Right lobe of liver (tissue), 6 donors: ENCODE data around the gene RPS21. TPM values are rescaled to one million over a fixed set of nuclear protein-coding genes. Genes with fewer than 3 reads are reported as not detected.

Experiments
- ATAC-seq, 4 donors: fragments of 200-7000 bp; cut with Tn5 transposase; one replicate each; pipeline ENCODE4 v1.9.1; 2020; ENCODE audit warnings: mild to moderate bottlenecking in 4 of 4, moderate library complexity in 4 of 4
- DNase-seq, 3 donors: peaks; one replicate each; pipeline ENCODE4 v3.0.0-alpha.2; 2020
- H3K27ac ChIP-seq, 3 donors: fragments of 200-600 bp; one replicate each; pipeline ENCODE4 v1.8.0; 2022
- H3K27me3 ChIP-seq, 2 donors: fragments of 200-600 bp; one replicate each; pipeline ENCODE4 v1.8.0; 2022
- H3K36me3 ChIP-seq, 4 donors: fragments of 200-600 bp; sonication (generic) in 1 of 4; one replicate each; pipeline versions ENCODE4 v1.5.1 to v1.8.0; 2017 to 2022; ENCODE audit warnings: control low read depth in 1 of 4
- H3K4me1 ChIP-seq, 4 donors: fragments of 200-600 bp; sonication (generic) in 1 of 4; one replicate each; pipeline versions ENCODE4 v1.5.1 to v1.8.0; 2017 to 2022; ENCODE audit warnings: control low read depth in 1 of 4
- H3K4me3 ChIP-seq, 3 donors: fragments of 200-600 bp; one replicate each; pipeline ENCODE4 v1.8.0; 2022
- H3K9me3 ChIP-seq, 4 donors: fragments of 200-600 bp; sonication (generic) in 1 of 4; one replicate each; pipeline versions ENCODE4 v1.5.1 to v1.8.0; 2017 to 2022; ENCODE audit warnings: control low read depth in 1 of 4
- POLR2A ChIP-seq: fragments of 450-650 bp; IDR thresholded peaks from one replicate; pipeline ENCODE4 v1.6.1; 2017; ENCODE audit warnings: antibody characterized with exemption, mild to moderate bottlenecking
- WGBS: methylation state at CpG from one replicate; pipeline ENCODE4 v1.1.6; 2018; ENCODE audit warnings: low coverage, low lambda C conversion rate; ENCODE audit not compliant: insufficient coverage; ENCODE audit errors: missing lambda C conversion rate; 5-methylcytosine and 5-hydroxymethylcytosine counted together
- intact Hi-C, 2 donors: fragments of 100-400 bp; cut with DNase I; formaldehyde crosslinking; loops; one replicate each; pipeline versions ENCODE4 v1.11.2 to v1.14.1; 2022
- total RNA-seq, 6 experiments: library from RNA; depleted of rRNA in 2 of 6; stranded (reverse); fragments of >200 nt in 2 of 6; fragmentation: NEBNext Ultra II Directional in 3 of 6; extraction: Animal tissue kit (Norgen Biotek cat#: 25700) in 3 of 6; gene quantifications; one replicate each; pipeline versions ENCODE4 v1.1.0 to v1.2.4, GENCODE V29; 2016 to 2023
- TF ChIP-seq, protein P1 (sequence below), 4 donors: fragments of 200-600 bp in 3 of 4; fragments of 450-650 bp in 1 of 4; IDR thresholded peaks; one replicate each; pipeline versions ENCODE4 v1.5.1 to v1.8.0; 2016 to 2022; ENCODE audit warnings: antibody characterized with exemption in 4 of 4, mild to moderate bottlenecking in 2 of 4
- donor health status: DM: no; HTN: yes; CAD: no.
- donor health status: DM: no; HTN: no; CAD: no.
- donor health status: DM: no; HTN: no; CAD: no.
- donor health status: DM: no; HTN: yes; CAD: no.
- donor health status: DM: no; HTN: yes; CAD: no.

RPS21 gene
- total RNA-seq, 6 experiments from 2014 or later = 339 to 696 (median 413) TPM

DNA sequence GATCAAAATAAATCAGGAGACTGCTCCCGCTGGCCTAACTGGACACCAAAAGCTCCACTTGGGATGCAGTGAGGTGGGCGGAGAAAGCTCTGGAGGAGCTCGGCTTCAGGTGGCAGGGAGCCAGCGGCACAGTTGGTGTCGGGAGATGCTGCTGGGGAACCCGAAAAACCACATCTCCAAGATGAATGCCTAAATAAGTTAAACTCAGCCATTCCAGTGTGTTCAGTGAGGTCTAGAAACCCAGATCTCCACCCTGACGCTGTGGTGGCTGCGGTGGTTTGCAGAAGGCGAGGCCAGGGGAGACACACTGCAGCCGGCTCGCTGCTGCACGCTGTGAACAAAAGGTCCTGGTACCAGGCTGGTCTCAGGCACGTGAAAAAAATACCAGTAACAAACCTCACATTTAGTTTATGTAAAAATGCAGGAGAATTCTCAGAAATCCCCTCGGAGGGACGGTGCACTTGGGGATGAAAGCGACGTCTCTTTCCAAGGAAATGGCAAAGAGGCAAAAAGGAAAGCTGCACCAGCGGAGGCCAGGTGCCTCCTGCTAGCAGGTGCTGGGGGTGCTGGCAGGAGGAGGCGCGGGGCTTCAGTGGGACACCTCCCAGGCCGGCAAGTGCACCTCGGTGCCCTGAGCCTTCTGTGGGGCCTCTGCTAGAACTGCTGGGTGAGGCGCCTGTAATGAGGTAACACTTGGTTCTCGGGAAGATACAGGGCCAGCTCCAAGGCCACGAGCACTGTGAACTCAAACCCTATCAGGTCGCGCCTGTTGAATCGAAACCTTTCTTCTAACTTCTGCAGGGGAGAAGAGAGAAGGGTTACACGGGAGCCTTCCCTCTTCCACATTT, 3.6 kb downstream of the RPS21 start:
- no peaks in the 10 kb centered on the region for H3K9me3 ChIP-seq
- WGBS = 88% methylated on average over 1 of the region's 29 CpGs
- H3K36me3 ChIP-seq = peaks cover 0 to 10% (median 0%) of the 10 kb centered on the region in 4 donors
- H3K4me1 ChIP-seq = peaks cover 0 to 30% (median 4%) of the 10 kb centered on the region in 4 donors
- ATAC-seq (peak in 1 of 4 donors; percentile 2), DNase-seq (no peak)
- no peaks in the 10 kb centered on the region for H3K27me3 ChIP-seq
- no peak overlapping the region for H3K4me3 ChIP-seq
- TF ChIP-seq POLR2A = no peak
- TF ChIP-seq, protein P1, sequence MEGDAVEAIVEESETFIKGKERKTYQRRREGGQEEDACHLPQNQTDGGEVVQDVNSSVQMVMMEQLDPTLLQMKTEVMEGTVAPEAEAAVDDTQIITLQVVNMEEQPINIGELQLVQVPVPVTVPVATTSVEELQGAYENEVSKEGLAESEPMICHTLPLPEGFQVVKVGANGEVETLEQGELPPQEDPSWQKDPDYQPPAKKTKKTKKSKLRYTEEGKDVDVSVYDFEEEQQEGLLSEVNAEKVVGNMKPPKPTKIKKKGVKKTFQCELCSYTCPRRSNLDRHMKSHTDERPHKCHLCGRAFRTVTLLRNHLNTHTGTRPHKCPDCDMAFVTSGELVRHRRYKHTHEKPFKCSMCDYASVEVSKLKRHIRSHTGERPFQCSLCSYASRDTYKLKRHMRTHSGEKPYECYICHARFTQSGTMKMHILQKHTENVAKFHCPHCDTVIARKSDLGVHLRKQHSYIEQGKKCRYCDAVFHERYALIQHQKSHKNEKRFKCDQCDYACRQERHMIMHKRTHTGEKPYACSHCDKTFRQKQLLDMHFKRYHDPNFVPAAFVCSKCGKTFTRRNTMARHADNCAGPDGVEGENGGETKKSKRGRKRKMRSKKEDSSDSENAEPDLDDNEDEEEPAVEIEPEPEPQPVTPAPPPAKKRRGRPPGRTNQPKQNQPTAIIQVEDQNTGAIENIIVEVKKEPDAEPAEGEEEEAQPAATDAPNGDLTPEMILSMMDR (IDR thresholded peaks at IDR 0.05) = no peak
- peak overlapping the region in 2 of 3 donors; percentile 18 for H3K27ac ChIP-seq
- intact Hi-C loops = no loop called here

DNA sequence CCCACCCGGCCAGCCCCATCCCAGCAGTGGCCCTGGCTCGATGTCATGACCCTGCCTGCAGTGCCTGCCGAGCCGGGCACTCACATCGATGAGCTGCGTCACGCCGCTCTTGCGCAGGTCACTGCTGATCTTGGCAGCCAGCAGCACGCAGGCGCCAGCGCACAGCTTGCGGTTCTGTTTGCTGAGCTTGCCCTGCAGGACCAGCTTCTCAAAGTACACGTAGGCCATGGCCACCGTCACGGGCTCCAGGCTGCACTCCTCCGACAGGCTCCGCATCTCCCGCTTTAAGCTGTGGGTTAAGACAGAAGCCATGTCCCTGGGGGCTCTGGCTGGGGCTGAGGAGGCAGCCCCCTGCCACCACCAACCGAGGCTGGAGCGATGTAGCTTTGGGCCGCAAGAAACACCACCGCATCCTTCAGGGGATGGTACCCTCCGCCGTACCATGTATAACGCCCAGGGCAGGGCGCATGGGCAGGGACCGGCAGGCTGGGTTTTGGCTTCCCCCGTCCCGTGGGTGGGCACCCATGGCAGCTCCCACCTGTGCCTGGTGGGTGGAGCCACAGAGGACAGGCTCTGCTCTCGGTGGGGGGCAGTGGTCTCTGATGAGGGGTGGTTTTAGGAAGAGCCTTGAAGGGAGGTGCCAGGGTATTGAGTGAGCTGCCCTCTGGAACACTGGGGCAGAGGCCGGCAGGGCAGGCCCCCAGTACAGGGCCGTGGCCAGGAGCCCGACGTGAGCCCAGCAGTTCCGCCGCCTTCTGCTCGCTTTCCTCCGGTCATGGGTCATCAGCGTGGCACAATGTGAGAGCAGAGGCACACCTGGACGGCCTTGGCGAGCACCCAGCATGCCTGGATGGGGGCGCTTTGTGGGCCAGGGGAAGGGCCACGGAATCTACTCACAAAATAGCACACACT, 4.5 kb downstream of the RPS21 start:
- DNase-seq (peak; percentile 86 to 90 (median 90)), ATAC-seq (peak; percentile 58 to 76 (median 74))
- H3K4me3 ChIP-seq = no peak overlapping the region
- intact Hi-C loops = no loop called here
- 36% methylated on average over 13 of the region's 44 CpGs for WGBS
- peaks cover 0 to 10% (median 0%) of the 10 kb centered on the region in 4 donors for H3K36me3 ChIP-seq
- H3K27ac ChIP-seq = peak overlapping the region in 2 of 3 donors; percentile 36 to 60
- TF ChIP-seq POLR2A = no peak
- TF ChIP-seq, protein P1 (IDR thresholded peaks at IDR 0.05) = no peak
- H3K9me3 ChIP-seq = no peaks in the 10 kb centered on the region
- H3K27me3 ChIP-seq = no peaks in the 10 kb centered on the region
- H3K4me1 ChIP-seq = peaks cover 0 to 25% (median 3%) of the 10 kb centered on the region in 4 donors

DNA sequence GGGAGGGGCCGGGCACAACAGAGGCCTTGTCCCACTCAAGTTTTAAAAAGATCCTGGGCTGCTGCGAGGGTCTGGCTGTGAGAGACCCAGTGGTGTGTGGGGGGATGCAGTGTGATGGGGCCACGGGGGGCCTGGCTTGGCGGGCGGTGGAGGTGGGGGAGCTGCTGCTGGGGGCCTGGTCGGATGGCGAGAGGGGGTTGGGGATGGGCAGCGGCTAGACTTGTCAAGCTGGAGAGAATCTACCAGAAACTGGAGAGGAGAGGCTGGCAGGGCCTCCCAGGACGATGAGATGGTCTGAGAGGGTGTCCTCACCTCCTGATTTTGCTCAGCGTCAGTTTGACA, 5.1 kb downstream of the RPS21 start:
- Histone ChIP-seq H3K27me3 (no peaks in the 10 kb centered on the region), H3K4me1 (peaks cover 0 to 25% (median 3%) of the 10 kb centered on the region in 4 donors), H3K4me3 (no peak overlapping the region), H3K36me3 (peaks cover 0 to 10% (median 0%) of the 10 kb centered on the region in 4 donors), H3K27ac (no peak overlapping the region), H3K9me3 (no peaks in the 10 kb centered on the region)
- TF ChIP-seq, protein P1 (IDR thresholded peaks at IDR 0.05) = no peak
- TF ChIP-seq POLR2A = no peak
- intact Hi-C loops = no loop called here
- 83% methylated on average over 3 of the region's 10 CpGs for WGBS
- DNase-seq = no peak
- ATAC-seq = no peak

DNA sequence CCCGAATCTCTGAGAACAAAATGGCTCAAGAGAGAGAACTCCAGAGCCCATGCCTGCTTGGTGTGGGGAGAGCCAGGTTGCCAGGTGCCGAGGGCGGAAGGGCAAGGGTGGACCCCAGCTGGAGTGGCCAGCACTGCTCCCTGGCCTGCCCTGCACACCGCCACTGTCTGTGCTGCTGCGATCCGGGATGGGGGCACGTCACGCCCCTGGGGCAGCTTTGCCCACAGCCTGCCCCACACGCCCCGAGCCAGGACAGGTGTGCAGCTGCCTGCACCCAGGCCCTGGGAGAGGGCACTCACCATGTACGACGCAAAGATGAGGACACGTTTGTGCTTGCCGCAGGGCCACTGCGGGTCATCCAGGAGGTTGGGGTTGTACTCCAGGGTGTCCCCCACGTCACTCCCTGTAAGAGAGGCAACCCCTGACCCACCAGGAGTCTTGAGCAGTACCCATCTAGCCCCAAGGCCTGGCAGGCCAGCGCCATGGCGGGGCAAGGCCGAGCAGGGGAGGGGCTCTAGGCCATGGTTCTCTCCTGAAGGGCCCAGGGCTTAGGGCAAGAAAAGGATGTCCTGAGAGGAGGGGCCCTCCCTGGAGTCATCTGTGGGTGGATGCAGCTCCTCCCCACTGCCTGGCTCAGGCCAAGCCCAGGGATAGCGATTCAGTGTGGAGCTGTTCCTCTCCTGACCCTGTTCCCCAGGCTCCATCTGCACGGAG, 5.9 kb downstream of the RPS21 start:
- peaks cover 0 to 22% (median 2%) of the 10 kb centered on the region in 4 donors for H3K4me1 ChIP-seq
- H3K36me3 ChIP-seq = peaks cover 0 to 10% (median 0%) of the 10 kb centered on the region in 4 donors
- WGBS = 50% methylated on average over 1 of the region's 21 CpGs
- no peak for DNase-seq
- intact Hi-C loops = no loop called here
- TF ChIP-seq POLR2A = no peak
- TF ChIP-seq, protein P1 (IDR thresholded peaks at IDR 0.05) = no peak
- no peaks in the 10 kb centered on the region for H3K27me3 ChIP-seq
- H3K9me3 ChIP-seq = no peaks in the 10 kb centered on the region
- H3K4me3 ChIP-seq = no peak overlapping the region
- H3K27ac ChIP-seq = no peak overlapping the region
- ATAC-seq = no peak
